Measurements from ENCODE around the gene NPAS2.

The NPAS2 gene

DNA sequence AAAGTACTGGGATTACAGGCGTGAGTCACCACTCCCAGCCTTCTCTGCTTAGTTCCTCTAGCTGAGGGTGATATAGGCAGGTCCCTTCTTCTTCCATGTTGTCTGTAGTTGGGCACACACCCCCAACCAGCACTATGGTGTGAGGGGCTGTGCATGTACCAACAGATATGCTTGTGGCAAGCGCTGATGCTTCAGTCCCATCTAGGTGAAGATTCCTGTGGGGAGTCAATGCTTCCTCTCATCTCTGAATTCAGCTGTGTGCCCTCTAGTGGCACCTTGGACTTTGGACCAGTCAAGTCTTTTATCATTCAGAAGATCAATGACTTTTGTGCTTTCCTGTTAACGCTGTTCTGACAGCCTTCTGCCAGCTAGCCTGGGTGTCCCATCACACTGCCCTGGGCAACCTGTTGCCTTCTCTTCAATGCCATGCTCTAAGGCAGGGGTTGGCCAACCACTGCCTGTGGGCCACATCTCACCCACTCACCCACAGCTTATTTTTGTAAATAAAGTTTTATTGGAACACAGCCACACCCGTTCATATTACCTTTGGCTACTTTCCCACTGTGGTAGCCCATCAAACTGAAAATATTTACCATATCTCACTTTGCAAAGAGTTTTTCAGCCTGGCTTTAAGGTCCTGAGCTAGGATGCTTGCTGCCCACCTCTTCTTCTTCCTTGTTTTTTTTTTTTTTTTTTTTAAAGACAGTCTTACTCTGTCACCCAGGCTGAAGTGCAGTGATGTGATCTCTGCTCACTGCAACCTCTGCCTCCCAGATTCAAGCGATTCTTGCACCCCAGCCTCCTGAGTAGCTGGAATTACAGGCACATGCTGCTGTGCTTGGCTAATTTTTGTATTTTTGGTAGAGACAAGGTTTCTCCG lies 51.0 kb downstream of the NPAS2 start:
- Histone ChIP-seq H3K36me3 (replicated peaks; ENCODE audit: insufficient read depth, low read length) (no peaks in the 10 kb centered on the region), H3K9me2 (replicated peaks; ENCODE audit: insufficient read depth, low read length) (no peaks in the 10 kb centered on the region), H3K27ac (ENCODE audit: low read length) (no peak overlapping the region), H3K9me3 (replicated peaks; ENCODE audit: insufficient read depth, low read length) (no peaks in the 10 kb centered on the region), H4K20me1 (ENCODE audit: insufficient read depth, low read length) (no peaks in the 10 kb centered on the region), H3K79me2 (ENCODE audit: low read length) (no peaks in the 10 kb centered on the region), H2AFZ (ENCODE audit: low read length) (no peak overlapping the region), H3K4me1 (ENCODE audit: low read length) (no peaks in the 10 kb centered on the region), H3K4me3 (ENCODE audit: low read length) (no peak overlapping the region), H3K9ac (ENCODE audit: low read length) (no peak overlapping the region), H3K27me3 (replicated peaks; ENCODE audit: insufficient read depth, low read length) (no peaks in the 10 kb centered on the region), H3F3A (ENCODE audit: insufficient read depth, low read length) (no peaks in the 10 kb centered on the region), H3K4me2 (ENCODE audit: low read depth, low read length) (no peak overlapping the region)
- no peak for DNase-seq
- TF ChIP-seq EZH2phosphoT487 (IDR thresholded peaks at IDR 0.05; ENCODE audit: low read length) (no peak), EZH2 (optimal IDR thresholded peaks at IDR 0.05; ENCODE audit: low read depth, low read length) (no peak)
- TF ChIP-seq, protein P1, sequence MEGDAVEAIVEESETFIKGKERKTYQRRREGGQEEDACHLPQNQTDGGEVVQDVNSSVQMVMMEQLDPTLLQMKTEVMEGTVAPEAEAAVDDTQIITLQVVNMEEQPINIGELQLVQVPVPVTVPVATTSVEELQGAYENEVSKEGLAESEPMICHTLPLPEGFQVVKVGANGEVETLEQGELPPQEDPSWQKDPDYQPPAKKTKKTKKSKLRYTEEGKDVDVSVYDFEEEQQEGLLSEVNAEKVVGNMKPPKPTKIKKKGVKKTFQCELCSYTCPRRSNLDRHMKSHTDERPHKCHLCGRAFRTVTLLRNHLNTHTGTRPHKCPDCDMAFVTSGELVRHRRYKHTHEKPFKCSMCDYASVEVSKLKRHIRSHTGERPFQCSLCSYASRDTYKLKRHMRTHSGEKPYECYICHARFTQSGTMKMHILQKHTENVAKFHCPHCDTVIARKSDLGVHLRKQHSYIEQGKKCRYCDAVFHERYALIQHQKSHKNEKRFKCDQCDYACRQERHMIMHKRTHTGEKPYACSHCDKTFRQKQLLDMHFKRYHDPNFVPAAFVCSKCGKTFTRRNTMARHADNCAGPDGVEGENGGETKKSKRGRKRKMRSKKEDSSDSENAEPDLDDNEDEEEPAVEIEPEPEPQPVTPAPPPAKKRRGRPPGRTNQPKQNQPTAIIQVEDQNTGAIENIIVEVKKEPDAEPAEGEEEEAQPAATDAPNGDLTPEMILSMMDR (IDR thresholded peaks at IDR 0.05; ENCODE audit: low read length) = no peak

GRCh38 chr2:100875516-100876230 lies 55.7 kb downstream of the NPAS2 start:
- no peak overlapping the region for H3K27ac ChIP-seq (ENCODE audit: low read length)
- H3K36me3 ChIP-seq (replicated peaks; ENCODE audit: insufficient read depth, low read length) = no peaks in the 10 kb centered on the region
- H3K9ac ChIP-seq (ENCODE audit: low read length) = no peak overlapping the region
- H4K20me1 ChIP-seq (ENCODE audit: insufficient read depth, low read length) = no peaks in the 10 kb centered on the region
- H3F3A ChIP-seq (ENCODE audit: insufficient read depth, low read length) = no peaks in the 10 kb centered on the region
- H3K4me3 ChIP-seq (ENCODE audit: low read length) = no peak overlapping the region
- no peak overlapping the region for H3K4me2 ChIP-seq (ENCODE audit: low read depth, low read length)
- no peaks in the 10 kb centered on the region for H3K27me3 ChIP-seq (replicated peaks; ENCODE audit: insufficient read depth, low read length)
- H3K79me2 ChIP-seq (ENCODE audit: low read length) = no peaks in the 10 kb centered on the region
- DNase-seq = no peak
- H3K9me2 ChIP-seq (replicated peaks; ENCODE audit: insufficient read depth, low read length) = no peaks in the 10 kb centered on the region
- no peaks in the 10 kb centered on the region for H3K9me3 ChIP-seq (replicated peaks; ENCODE audit: insufficient read depth, low read length)
- no peak overlapping the region for H2AFZ ChIP-seq (ENCODE audit: low read length)
- TF ChIP-seq, protein P1 (IDR thresholded peaks at IDR 0.05; ENCODE audit: low read length) = no peak
- no peak for TF ChIP-seq EZH2phosphoT487 (IDR thresholded peaks at IDR 0.05; ENCODE audit: low read length)
- TF ChIP-seq EZH2 (optimal IDR thresholded peaks at IDR 0.05; ENCODE audit: low read depth, low read length) = no peak
- no peaks in the 10 kb centered on the region for H3K4me1 ChIP-seq (ENCODE audit: low read length)

DNA sequence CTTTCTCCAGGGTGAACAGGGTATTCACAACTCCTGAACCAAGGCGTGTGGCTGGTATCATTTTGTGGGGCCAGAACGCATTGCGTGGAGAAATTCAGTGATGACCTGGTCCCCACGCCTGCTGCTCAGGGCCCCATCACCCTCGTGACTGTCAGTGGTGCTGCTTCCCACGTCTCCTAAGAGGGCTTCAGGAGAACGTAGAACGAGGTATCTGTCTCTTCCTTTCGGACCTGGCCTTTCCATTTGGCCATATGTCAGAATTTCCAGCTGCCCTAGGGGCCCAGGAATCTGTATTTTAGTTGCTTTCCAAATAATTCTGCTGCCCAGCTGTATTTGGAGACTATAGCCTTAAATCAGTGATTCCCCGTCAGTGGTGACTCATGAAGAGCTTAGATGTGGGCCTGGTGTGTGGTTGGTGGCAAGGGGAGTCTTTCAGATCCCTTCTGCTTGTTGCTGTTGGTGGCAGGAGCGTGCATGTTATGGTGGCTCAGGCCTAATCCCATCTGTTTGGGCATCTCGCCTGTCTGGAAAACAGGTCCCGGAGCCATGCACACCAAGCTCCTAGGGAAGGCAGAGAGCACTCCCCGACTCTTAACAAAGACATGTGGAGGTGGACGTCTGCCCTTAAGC lies 56.4 kb downstream of the NPAS2 start:
- Histone ChIP-seq H3K4me2 (ENCODE audit: low read depth, low read length) (no peak overlapping the region), H3F3A (ENCODE audit: insufficient read depth, low read length) (no peaks in the 10 kb centered on the region), H3K9ac (ENCODE audit: low read length) (no peak overlapping the region), H3K4me1 (ENCODE audit: low read length) (no peaks in the 10 kb centered on the region), H3K9me3 (replicated peaks; ENCODE audit: insufficient read depth, low read length) (no peaks in the 10 kb centered on the region), H3K79me2 (ENCODE audit: low read length) (no peaks in the 10 kb centered on the region), H4K20me1 (ENCODE audit: insufficient read depth, low read length) (no peaks in the 10 kb centered on the region), H3K36me3 (replicated peaks; ENCODE audit: insufficient read depth, low read length) (no peaks in the 10 kb centered on the region), H2AFZ (ENCODE audit: low read length) (no peak overlapping the region), H3K27me3 (replicated peaks; ENCODE audit: insufficient read depth, low read length) (no peaks in the 10 kb centered on the region), H3K4me3 (ENCODE audit: low read length) (no peak overlapping the region), H3K27ac (ENCODE audit: low read length) (no peak overlapping the region), H3K9me2 (replicated peaks; ENCODE audit: insufficient read depth, low read length) (no peaks in the 10 kb centered on the region)
- TF ChIP-seq EZH2phosphoT487 (IDR thresholded peaks at IDR 0.05; ENCODE audit: low read length) = no peak
- TF ChIP-seq, protein P1 (IDR thresholded peaks at IDR 0.05; ENCODE audit: low read length) = no peak
- DNase-seq = no peak

All from MM.1S (cell line).